Inflammatory macrophage treated with lipopolysaccharide for 1 hour (primary cell): Measurements from ENCODE around the gene SLC6A16.
A peak's percentile ranks its signal among the peaks of the same experiment; 100 is the strongest.

Experiments used
- DNase-seq, 2 donors: peaks; one replicate each; pipeline ENCODE4 v3.0.0-alpha.2; 2020 to 2022

The SLC6A16 gene

DNA sequence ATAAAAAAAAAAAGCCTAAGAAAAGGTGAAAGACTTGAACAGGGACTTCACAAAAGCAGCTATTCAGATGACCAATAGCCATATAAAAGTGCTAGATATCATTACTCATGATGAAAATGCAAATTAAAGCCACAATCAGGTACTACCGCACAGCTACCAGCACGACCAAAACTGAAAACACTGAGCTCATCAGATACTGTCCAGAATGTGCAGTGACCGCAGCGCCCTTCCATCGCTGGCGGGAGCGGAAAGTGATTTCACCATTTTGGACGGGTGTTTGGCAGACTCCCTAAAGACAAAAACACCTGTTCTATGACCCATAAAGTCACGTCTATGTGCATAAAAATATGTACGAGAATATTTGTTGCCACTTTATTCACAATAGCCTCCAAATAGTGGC is 60.7 kb downstream of the SLC6A16 start:
- DNase-seq: no peak

GRCh38 chr19:49261602-49262001 is 63.4 kb downstream of the SLC6A16 start:
- DNase-seq: no peak

- no peak for DNase-seq
These were observed 68.3 kb downstream of the SLC6A16 start for GRCh38 chr19:49256691-49257090.

- DNase-seq: no peak
These were observed 69.3 kb downstream of the SLC6A16 start for GRCh38 chr19:49255674-49256073.

GRCh38 chr19:49249933-49250332 is 75.1 kb downstream of the SLC6A16 start:
- no peak for DNase-seq

- peak; percentile 81 to 96 for DNase-seq
These were observed 77.3 kb downstream of the SLC6A16 start for GRCh38 chr19:49247676-49248075.

DNA sequence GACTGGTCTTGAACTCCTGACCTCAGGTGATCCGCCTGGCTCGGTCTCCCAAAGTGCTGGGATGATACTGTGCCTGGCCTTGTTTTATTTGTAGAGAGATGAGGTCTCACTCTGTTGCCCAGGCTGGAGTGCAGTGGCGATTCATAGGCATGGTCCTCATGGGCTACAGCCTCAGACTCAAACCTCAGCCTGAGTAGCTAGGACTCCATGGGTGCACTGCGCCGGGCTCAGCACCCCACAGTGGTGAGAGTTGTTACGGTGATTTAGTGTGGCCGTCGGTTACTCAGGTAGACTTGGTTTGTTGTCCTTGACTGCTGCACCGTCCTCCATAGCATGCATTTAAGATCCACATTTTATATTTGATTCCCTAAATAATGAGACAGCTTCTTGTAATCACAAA is 80.7 kb downstream of the SLC6A16 start:
- DNase-seq: no peak

- no peak for DNase-seq
These were observed 81.3 kb downstream of the SLC6A16 start for GRCh38 chr19:49243726-49244125.

GRCh38 chr19:49243129-49243528 is 81.9 kb downstream of the SLC6A16 start:
- no peak for DNase-seq

DNA sequence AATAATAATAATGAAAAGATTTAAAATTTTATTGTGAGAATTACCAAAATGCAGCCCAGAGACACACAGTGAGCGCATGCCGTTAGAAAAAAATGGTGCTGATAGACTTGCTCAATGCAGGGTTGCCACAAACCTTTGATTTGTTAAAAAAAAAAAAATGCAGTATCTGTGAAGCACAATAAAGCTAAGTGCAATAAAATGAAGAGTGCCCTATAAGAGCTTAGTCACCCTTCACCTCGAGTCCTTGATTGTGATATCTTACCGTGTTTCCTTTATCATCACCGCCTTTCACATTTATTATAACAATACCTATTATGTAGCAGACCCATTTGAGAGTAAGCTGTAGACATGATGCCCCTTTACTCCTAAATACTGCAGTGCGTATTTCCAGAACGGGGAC is 83.2 kb downstream of the SLC6A16 start:
- no peak for DNase-seq
